ENCODE measurements around the gene NOC4L. TPM values are rescaled to one million over a fixed set of nuclear protein-coding genes. Genes with fewer than 3 reads are reported as not detected.
"Not testable (repeated sequence)": the region's sequence is repeated elsewhere in the genome, so short reads cannot be mapped to it uniquely, and the experiment has no call there.

NOC4L gene
- total RNA-seq, 1 experiment from 2014 or later, result 29.8 TPM

- CTCF ChIA-PET, result interaction anchor here (0.5 kb wide), 1 partner anchor 187 kb away, joined by 3 read pairs; no protein-coding TSS in a partner anchor
- Histone ChIP-seq H3K27me3 (ENCODE audit: control insufficient read depth, insufficient read depth, low read length) (no peaks in the 10 kb centered on the region), H3K4me1 (ENCODE audit: control insufficient read depth, insufficient read depth, low read length) (peaks cover 6% of the 10 kb centered on the region), H3K27ac (ENCODE audit: low read length) (no peak overlapping the region), H3K4me3 (ENCODE audit: low read depth in 2 of 2, low read length in 2 of 2) (no peak overlapping the region), H3K9me3 (ENCODE audit: control insufficient read depth, insufficient read depth, low read depth, low read length) (0 out of 2 replicates have a peak, but pooled peaks cover 3% of the 10 kb centered on the region), H3K36me3 (ENCODE audit: control insufficient read depth, insufficient read depth, low read length) (no peaks in the 10 kb centered on the region)
- in situ Hi-C loops (cut with HindIII; ENCODE audit: low pct_unique_long_range_greater_than_20kb, low sequenced_read_pairs), result no loop called here
- ATAC-seq, result no peak
- TF ChIP-seq SIN3A (IDR thresholded peaks at IDR 0.05; ENCODE audit: borderline replicate concordance, insufficient read depth, low read depth, low read length) (no peak), CTCF (IDR thresholded peaks at IDR 0.05) (no peak), TCF7L2 (IDR thresholded peaks at IDR 0.05; ENCODE audit: low read depth, low read length) (no peak), POLR2AphosphoS5 (IDR thresholded peaks at IDR 0.05; ENCODE audit: low read depth, low read length) (no peak), REST (IDR thresholded peaks at IDR 0.05; ENCODE audit: insufficient read depth in 1 of 2, low read depth in 2 of 2, low read length in 1 of 2) (no peak)
- intact Hi-C loops (cut with micrococcal nuclease; ENCODE audit: unreplicated experiment), result no loop called here
- no peak for DNase-seq (ENCODE audit: low read depth, low spot score)
- BruUV-seq (replicated peaks), result no TSS peak
- POLR2A ChIA-PET, result no interaction called here
These were observed 50.3 kb downstream of the NOC4L start for GRCh38 chr12:132194556-132194955.

GRCh38 chr12:132195242-132195641, 51.0 kb downstream of the NOC4L start:
- intact Hi-C loops (cut with micrococcal nuclease; ENCODE audit: unreplicated experiment); ATAC-seq; H3K4me1 ChIP-seq (ENCODE audit: control insufficient read depth, insufficient read depth, low read length); in situ Hi-C loops (cut with HindIII; ENCODE audit: low pct_unique_long_range_greater_than_20kb, low sequenced_read_pairs); H3K27me3 ChIP-seq (ENCODE audit: control insufficient read depth, insufficient read depth, low read length); DNase-seq (ENCODE audit: low read depth, low spot score); H3K4me3 ChIP-seq (ENCODE audit: low read depth in 2 of 2, low read length in 2 of 2); H3K36me3 ChIP-seq (ENCODE audit: control insufficient read depth, insufficient read depth, low read length); H3K27ac ChIP-seq (ENCODE audit: low read length); BruUV-seq (replicated peaks); CTCF ChIA-PET; POLR2A ChIA-PET; H3K9me3 ChIP-seq (ENCODE audit: control insufficient read depth, insufficient read depth, low read depth, low read length): not testable (repeated sequence)

- Histone ChIP-seq H3K27ac (ENCODE audit: low read length) (no peak overlapping the region), H3K27me3 (ENCODE audit: control insufficient read depth, insufficient read depth, low read length) (no peaks in the 10 kb centered on the region), H3K36me3 (ENCODE audit: control insufficient read depth, insufficient read depth, low read length) (no peaks in the 10 kb centered on the region), H3K4me3 (ENCODE audit: low read depth in 2 of 2, low read length in 2 of 2) (no peak overlapping the region), H3K9me3 (ENCODE audit: control insufficient read depth, insufficient read depth, low read depth, low read length) (0 out of 2 replicates have a peak, but pooled peaks cover 3% of the 10 kb centered on the region), H3K4me1 (ENCODE audit: control insufficient read depth, insufficient read depth, low read length) (no peaks in the 10 kb centered on the region)
- intact Hi-C loops (cut with micrococcal nuclease; ENCODE audit: unreplicated experiment) (no loop called here), in situ Hi-C loops (cut with HindIII; ENCODE audit: low pct_unique_long_range_greater_than_20kb, low sequenced_read_pairs) (no loop called here)
- BruUV-seq (replicated peaks), result no TSS peak
- ATAC-seq (no peak), DNase-seq (ENCODE audit: low read depth, low spot score) (no peak)
- ChIA-PET CTCF (no interaction called here), POLR2A (interaction anchor here (0.6 kb wide), 1 partner anchor 86 kb away, joined by 4 read pairs; no protein-coding TSS in a partner anchor)
- TF ChIP-seq SIN3A (IDR thresholded peaks at IDR 0.05; ENCODE audit: borderline replicate concordance, insufficient read depth, low read depth, low read length) (no peak), TCF7L2 (IDR thresholded peaks at IDR 0.05; ENCODE audit: low read depth, low read length) (no peak), CTCF (IDR thresholded peaks at IDR 0.05) (no peak)
These were observed 52.0 kb downstream of the NOC4L start for GRCh38 chr12:132196038-132196872.
